ENCODE data around the gene ZMIZ2.
"Not testable (repeated sequence)": the region's sequence is repeated elsewhere in the genome, so short reads cannot be mapped to it uniquely, and the experiment has no call there.

The ZMIZ2 gene

DNA sequence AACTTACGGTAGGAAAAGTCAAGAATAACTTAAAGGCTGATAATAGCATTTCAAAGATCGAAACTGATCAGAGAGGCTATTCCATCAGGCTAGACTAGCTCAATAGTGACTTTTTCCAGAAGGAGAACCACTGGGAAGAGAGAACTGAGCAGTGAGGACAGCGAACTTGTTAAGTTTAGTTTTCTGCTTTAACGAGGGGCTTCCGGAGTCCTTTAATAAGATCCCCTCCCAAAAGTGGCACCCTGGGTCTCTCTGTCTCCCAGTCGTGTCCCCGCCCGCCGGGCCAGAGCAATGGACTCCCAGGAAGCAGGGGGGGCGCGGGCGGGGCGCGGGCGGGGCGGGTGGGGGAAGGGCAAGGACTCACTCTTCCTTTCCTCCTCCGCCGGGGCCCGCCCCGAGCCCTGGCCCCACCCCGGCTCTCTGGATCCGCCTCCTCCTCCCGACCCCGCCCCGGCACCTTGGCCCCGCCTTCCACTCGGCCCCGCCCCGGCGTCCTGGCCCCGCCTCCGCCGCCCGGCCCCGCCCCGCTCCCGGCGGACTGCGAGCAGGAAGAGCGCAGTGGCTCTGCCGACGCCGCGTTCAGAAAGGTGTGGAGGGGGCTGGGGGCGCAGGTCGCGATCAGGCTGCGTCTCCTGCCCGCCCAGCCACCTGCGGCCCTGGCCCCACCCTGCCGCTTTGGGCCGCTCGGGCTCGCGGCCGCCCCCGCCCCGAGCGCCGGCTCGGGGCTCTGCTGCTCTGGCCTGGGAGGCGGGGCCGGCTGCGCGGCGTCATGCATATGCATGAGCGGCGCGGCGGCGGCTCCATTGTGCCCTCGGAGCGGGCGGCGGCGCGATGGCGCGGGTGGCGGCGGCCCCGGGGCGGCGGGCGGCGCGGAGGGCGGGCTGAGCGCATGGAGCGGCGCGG, at the start of gene ZMIZ2:
TSS of gene ZMIZ2 (plus strand) at position 803 of the 903 bp plus-strand sequence. CDS start 7,403 bp downstream, outside the sequence.
- no peaks in the 10 kb centered on the region for H3K27me3 ChIP-seq (ENCODE audit: control insufficient read depth, insufficient read depth, low read length)
- peaks cover 20% of the 10 kb centered on the region for H3K4me1 ChIP-seq (ENCODE audit: control insufficient read depth, insufficient read depth, low read length)
- H3K4me3 ChIP-seq (ENCODE audit: low read length): peak within 1 kb of the TSS; percentile 28
- no peaks in the 10 kb centered on the region for H3K9me3 ChIP-seq (ENCODE audit: control insufficient read depth, low read length)
- no peaks in the 10 kb centered on the region for H3K36me3 ChIP-seq (ENCODE audit: control insufficient read depth, insufficient read depth, low read length)
- H3K9ac ChIP-seq (ENCODE audit: low read length): peak within 1 kb of the TSS; percentile 75

GRCh38 chr7:44699598-44699997, 49.0 kb upstream of the ZMIZ2 start:
- H3K4me1 ChIP-seq (ENCODE audit: control insufficient read depth, insufficient read depth, low read length); H3K4me3 ChIP-seq (ENCODE audit: low read length); H3K27me3 ChIP-seq (ENCODE audit: control insufficient read depth, insufficient read depth, low read length); H3K9ac ChIP-seq (ENCODE audit: low read length); H3K9me3 ChIP-seq (ENCODE audit: control insufficient read depth, low read length): not testable (repeated sequence)
- H3K36me3 ChIP-seq (ENCODE audit: control insufficient read depth, insufficient read depth, low read length): peaks cover 14% of the 10 kb centered on the region

DNA sequence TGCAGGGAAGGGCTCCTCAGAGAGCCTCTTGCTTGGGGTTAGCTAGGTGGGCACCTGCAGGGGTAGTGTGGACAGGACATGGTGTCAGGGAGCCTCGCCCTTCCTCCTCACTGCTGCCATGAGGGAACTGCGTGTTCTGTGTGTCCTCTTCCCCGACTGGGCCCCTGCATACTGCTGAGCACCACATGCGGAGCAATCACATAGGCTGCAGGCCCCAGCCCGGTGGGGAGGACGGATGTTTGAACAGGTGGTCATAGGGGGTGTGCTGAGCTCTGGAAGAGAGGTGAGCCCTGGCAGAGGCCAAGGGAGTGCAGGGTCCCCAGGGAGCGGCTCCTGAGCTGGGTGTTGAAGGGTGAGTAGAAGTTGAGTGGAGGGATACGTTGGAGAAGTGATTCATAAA, 48.3 kb upstream of the ZMIZ2 start:
- H3K27me3 ChIP-seq (ENCODE audit: control insufficient read depth, insufficient read depth, low read length): no peaks in the 10 kb centered on the region
- no peaks in the 10 kb centered on the region for H3K4me1 ChIP-seq (ENCODE audit: control insufficient read depth, insufficient read depth, low read length)
- H3K9ac ChIP-seq (ENCODE audit: low read length): no peak overlapping the region
- H3K4me3 ChIP-seq (ENCODE audit: low read length): no peak overlapping the region
- H3K36me3 ChIP-seq (ENCODE audit: control insufficient read depth, insufficient read depth, low read length): peaks cover 14% of the 10 kb centered on the region
- H3K9me3 ChIP-seq (ENCODE audit: control insufficient read depth, low read length): no peaks in the 10 kb centered on the region

DNA sequence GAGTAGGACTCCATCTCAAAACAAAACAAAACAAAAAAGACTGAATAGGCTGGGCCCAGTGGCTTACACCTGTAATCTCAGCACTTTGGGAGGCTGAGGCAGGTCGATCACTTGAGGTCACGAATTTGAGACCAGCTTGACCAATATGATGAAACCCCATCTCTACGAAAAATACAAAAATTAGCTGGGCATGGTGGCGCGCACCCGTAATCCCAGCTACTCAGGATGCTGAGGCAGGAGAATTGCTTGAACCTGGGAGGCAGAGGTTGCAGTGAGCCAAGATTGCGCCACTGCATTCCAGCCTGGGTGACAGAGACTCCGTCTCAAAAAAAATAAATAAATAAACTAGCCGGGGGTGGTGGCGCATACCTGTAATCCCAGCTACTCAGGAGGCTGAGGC, 45.3 kb upstream of the ZMIZ2 start:
- H3K4me1 ChIP-seq (ENCODE audit: control insufficient read depth, insufficient read depth, low read length); H3K9me3 ChIP-seq (ENCODE audit: control insufficient read depth, low read length); H3K9ac ChIP-seq (ENCODE audit: low read length); H3K4me3 ChIP-seq (ENCODE audit: low read length); H3K27me3 ChIP-seq (ENCODE audit: control insufficient read depth, insufficient read depth, low read length): not testable (repeated sequence)
- H3K36me3 ChIP-seq (ENCODE audit: control insufficient read depth, insufficient read depth, low read length): peaks cover 18% of the 10 kb centered on the region

DNA sequence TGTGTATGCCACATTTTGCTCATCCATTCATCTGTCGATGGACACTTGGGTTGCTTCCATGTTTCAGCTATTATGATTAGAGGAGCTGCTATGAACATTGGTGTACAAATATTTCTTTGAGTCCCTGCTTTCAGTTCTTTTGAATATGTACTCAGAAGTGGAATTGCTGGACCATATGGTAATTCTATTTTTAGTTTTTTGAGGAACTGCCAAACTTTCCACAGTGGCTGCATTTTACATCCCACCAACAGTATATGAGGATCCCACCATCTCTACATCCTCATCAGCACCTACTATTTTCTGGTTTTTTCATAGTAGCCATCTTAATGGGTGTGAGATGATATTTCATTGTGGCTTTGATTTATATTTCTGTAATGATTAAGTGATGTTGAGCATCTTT, 44.7 kb upstream of the ZMIZ2 start:
- Histone ChIP-seq H3K4me1 (ENCODE audit: control insufficient read depth, insufficient read depth, low read length) (no peaks in the 10 kb centered on the region), H3K27me3 (ENCODE audit: control insufficient read depth, insufficient read depth, low read length) (no peaks in the 10 kb centered on the region), H3K9ac (ENCODE audit: low read length) (no peak overlapping the region), H3K4me3 (ENCODE audit: low read length) (no peak overlapping the region), H3K36me3 (ENCODE audit: control insufficient read depth, insufficient read depth, low read length) (peaks cover 17% of the 10 kb centered on the region), H3K9me3 (ENCODE audit: control insufficient read depth, low read length) (no peaks in the 10 kb centered on the region)

DNA sequence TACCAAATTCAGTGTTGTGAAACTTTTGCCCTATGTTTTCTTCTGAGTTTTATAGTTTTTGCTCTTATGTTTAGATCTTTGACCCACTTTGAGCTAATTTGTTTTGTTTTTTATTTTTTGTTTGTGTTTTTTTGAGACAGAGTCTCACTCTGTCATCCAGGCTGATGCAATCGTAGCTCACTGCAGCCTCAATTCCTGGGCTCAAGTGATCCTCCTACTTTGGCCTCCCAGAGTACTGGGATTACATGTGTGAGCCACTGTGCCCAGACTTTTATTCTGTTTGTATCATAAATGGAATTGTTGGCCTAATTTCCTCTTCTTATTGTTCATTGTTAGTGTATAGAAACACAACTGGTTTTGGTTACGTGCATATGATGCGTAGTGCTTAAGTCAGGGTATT, 43.2 kb upstream of the ZMIZ2 start:
- Histone ChIP-seq H3K9me3 (ENCODE audit: control insufficient read depth, low read length) (no peaks in the 10 kb centered on the region), H3K27me3 (ENCODE audit: control insufficient read depth, insufficient read depth, low read length) (no peaks in the 10 kb centered on the region), H3K4me1 (ENCODE audit: control insufficient read depth, insufficient read depth, low read length) (no peaks in the 10 kb centered on the region), H3K4me3 (ENCODE audit: low read length) (no peak overlapping the region), H3K9ac (ENCODE audit: low read length) (no peak overlapping the region), H3K36me3 (ENCODE audit: control insufficient read depth, insufficient read depth, low read length) (peaks cover 17% of the 10 kb centered on the region)

DNA sequence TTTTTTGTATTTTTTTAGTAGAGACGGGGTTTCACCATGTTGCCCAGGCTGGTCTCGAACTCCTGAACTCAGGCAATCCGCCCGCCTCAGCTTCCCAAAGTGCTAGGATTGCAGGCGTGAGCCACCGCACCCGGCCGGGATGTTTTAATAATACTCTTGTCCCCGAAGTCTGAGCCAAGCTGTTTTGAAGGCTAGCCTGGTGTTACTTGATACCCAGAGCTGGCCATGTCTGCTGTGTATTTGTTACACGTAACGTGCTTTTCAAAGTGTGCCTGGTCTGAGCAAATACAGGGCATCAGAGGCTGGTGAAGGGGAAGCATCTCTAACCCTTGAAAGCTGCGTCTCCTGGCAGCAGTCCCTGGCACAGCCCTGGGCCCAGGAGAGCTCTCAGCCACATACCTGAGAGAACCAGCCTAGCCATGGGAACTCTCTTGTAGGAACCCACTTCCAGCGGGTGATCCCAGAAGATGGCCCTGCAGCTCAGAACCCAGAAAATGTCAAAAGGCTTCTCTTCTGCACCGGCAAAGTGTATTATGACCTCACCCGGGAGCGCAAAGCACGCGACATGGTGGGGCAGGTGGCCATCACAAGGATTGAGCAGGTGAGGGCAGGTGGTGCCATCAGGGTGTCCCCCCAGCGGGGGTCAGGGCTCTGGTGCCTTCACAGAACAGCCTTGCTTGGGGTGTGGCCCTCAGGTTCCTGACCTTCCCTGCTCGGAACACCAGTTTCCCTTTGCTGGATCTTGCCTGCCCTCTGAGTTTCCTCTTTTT, 41.7 kb upstream of the ZMIZ2 start:
- Histone ChIP-seq H3K4me1 (ENCODE audit: control insufficient read depth, insufficient read depth, low read length) (peaks cover under 1% of the 10 kb centered on the region), H3K4me3 (ENCODE audit: low read length) (no peak overlapping the region), H3K9me3 (ENCODE audit: control insufficient read depth, low read length) (no peaks in the 10 kb centered on the region), H3K27me3 (ENCODE audit: control insufficient read depth, insufficient read depth, low read length) (no peaks in the 10 kb centered on the region), H3K36me3 (ENCODE audit: control insufficient read depth, insufficient read depth, low read length) (peaks cover 17% of the 10 kb centered on the region), H3K9ac (ENCODE audit: low read length) (no peak overlapping the region)

DNA sequence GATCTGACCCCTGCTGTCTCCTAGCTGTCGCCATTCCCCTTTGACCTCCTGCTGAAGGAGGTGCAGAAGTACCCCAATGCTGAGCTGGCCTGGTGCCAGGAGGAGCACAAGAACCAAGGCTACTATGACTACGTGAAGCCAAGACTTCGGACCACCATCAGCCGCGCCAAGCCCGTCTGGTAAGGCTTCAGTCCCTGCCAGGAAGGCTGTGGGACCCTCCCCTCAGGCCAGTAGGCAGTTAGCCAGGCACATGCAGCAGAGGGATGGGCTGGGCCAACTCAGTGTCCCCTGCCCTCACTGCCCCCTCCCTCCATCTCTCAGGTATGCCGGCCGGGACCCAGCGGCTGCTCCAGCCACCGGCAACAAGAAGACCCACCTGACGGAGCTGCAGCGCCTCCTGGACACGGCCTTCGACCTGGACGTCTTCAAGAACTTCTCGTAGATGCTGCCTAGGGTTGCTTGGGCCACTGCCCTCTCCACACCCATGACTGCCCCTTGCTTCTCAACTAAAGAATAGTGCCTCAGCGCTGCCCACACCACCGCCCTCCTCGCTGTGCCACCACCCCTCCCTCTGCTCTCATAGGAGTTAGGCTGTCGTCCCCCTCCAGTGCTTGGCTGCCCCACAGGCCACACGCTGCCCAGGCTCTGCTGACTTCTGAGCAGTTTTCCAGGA, 41.0 kb upstream of the ZMIZ2 start:
- Histone ChIP-seq H3K9ac (ENCODE audit: low read length) (no peak overlapping the region), H3K9me3 (ENCODE audit: control insufficient read depth, low read length) (no peaks in the 10 kb centered on the region), H3K27me3 (ENCODE audit: control insufficient read depth, insufficient read depth, low read length) (no peaks in the 10 kb centered on the region), H3K4me1 (ENCODE audit: control insufficient read depth, insufficient read depth, low read length) (peaks cover 5% of the 10 kb centered on the region), H3K4me3 (ENCODE audit: low read length) (no peak overlapping the region), H3K36me3 (ENCODE audit: control insufficient read depth, insufficient read depth, low read length) (peaks cover 17% of the 10 kb centered on the region)

- peaks cover 17% of the 10 kb centered on the region for H3K36me3 ChIP-seq (ENCODE audit: control insufficient read depth, insufficient read depth, low read length)
- H3K4me3 ChIP-seq (ENCODE audit: low read length): no peak overlapping the region
- H3K9ac ChIP-seq (ENCODE audit: low read length): no peak overlapping the region
- no peaks in the 10 kb centered on the region for H3K27me3 ChIP-seq (ENCODE audit: control insufficient read depth, insufficient read depth, low read length)
- no peaks in the 10 kb centered on the region for H3K9me3 ChIP-seq (ENCODE audit: control insufficient read depth, low read length)
- peaks cover 5% of the 10 kb centered on the region for H3K4me1 ChIP-seq (ENCODE audit: control insufficient read depth, insufficient read depth, low read length)
Measured at GRCh38 chr7:44709011-44709915, 39.4 kb upstream of the ZMIZ2 start.

GRCh38 chr7:44709945-44710596, 38.6 kb upstream of the ZMIZ2 start:
- H3K36me3 ChIP-seq (ENCODE audit: control insufficient read depth, insufficient read depth, low read length): peaks cover 17% of the 10 kb centered on the region
- peaks cover 5% of the 10 kb centered on the region for H3K4me1 ChIP-seq (ENCODE audit: control insufficient read depth, insufficient read depth, low read length)
- H3K9ac ChIP-seq (ENCODE audit: low read length): no peak overlapping the region
- no peak overlapping the region for H3K4me3 ChIP-seq (ENCODE audit: low read length)
- no peaks in the 10 kb centered on the region for H3K9me3 ChIP-seq (ENCODE audit: control insufficient read depth, low read length)
- no peaks in the 10 kb centered on the region for H3K27me3 ChIP-seq (ENCODE audit: control insufficient read depth, insufficient read depth, low read length)

GRCh38 chr7:44711528-44711927, 37.1 kb upstream of the ZMIZ2 start:
- H3K9me3 ChIP-seq (ENCODE audit: control insufficient read depth, low read length): no peaks in the 10 kb centered on the region
- no peak overlapping the region for H3K9ac ChIP-seq (ENCODE audit: low read length)
- no peaks in the 10 kb centered on the region for H3K27me3 ChIP-seq (ENCODE audit: control insufficient read depth, insufficient read depth, low read length)
- no peak overlapping the region for H3K4me3 ChIP-seq (ENCODE audit: low read length)
- peaks cover 5% of the 10 kb centered on the region for H3K4me1 ChIP-seq (ENCODE audit: control insufficient read depth, insufficient read depth, low read length)
- H3K36me3 ChIP-seq (ENCODE audit: control insufficient read depth, insufficient read depth, low read length): peaks cover 16% of the 10 kb centered on the region

Data from mucosa of stomach (tissue), 1 donor.